HepG2 (cell line): Measurements from ENCODE around the gene RGS6. TPM values are rescaled to one million over a fixed set of nuclear protein-coding genes. Genes with fewer than 3 reads are reported as not detected.

Experiments
- ATAC-seq: fragments of 200-7000 bp; cut with Tn5 transposase; 3 replicates; pipeline ENCODE4 v1.9.1; 2020; ENCODE audit warnings: mild to moderate bottlenecking, moderate library complexity
- BruUV-seq: library from RNA; stranded (reverse); fragments of 400-500 nt; replicated peaks from 2 replicates; lab custom pipeline; 2021; lab: Mats Ljungman, UMichigan
- CTCF ChIA-PET: fragments of 300-600 bp; formaldehyde crosslinking; extraction: SDS; loops from one replicate; lab custom pipeline; 2021; ENCODE audit warnings: low total read pairs, inconsistent platforms, low intra/inter-chr PET ratio; lab: Yijun Ruan, JAX
- POLR2A ChIA-PET: fragments of 350-600 bp; sonication (Branson Sonifier 250); formaldehyde crosslinking; loops from one replicate; lab custom pipeline; 2020; ENCODE audit warnings: antibody characterized with exemption, inconsistent platforms; lab: Yijun Ruan, JAX
- DNase-seq: peaks from one replicate; pipeline ENCODE4 v3.0.0-alpha.2; 2015; ENCODE audit warnings: low spot score
- FAIRE-seq: peaks from 3 replicates; lab custom pipeline; 2011; peaks lifted over from hg19 to GRCh38; lab: Jason Lieb, UNC
- H2AFZ ChIP-seq: one replicate; pipeline ENCODE4 v1.6.1; 2011; ENCODE audit warnings: low read length, inconsistent platforms
- H3K27ac ChIP-seq: fragments of 300-600 bp; 3 replicates; pipeline ENCODE4 v1.8.0; 2011; ENCODE audit warnings: mixed run types, mild to moderate bottlenecking, mixed read lengths, low read length, inconsistent platforms; ENCODE audit not compliant: insufficient read depth; ENCODE audit errors: extremely low read length
- H3K27me3 ChIP-seq, 2 experiments: fragments of 200-600 bp in 1 of 2; 2 replicates in 1 of 2; 3 replicates in 1 of 2; pipeline versions ENCODE4 v1.6.0 to v1.8.0; 2011; ENCODE audit warnings: low read length in 2 of 2, mild to moderate bottlenecking in 2 of 2, moderate library complexity in 2 of 2, inconsistent platforms in 1 of 2; ENCODE audit not compliant: insufficient read depth in 2 of 2, control insufficient read depth in 1 of 2
- H3K36me3 ChIP-seq, 2 experiments: fragments of 200-600 bp in 1 of 2; replicated peaks in 1 of 2; 2 replicates in 1 of 2; 3 replicates in 1 of 2; pipeline versions ENCODE4 v1.5.1 to v1.8.0; 2011; ENCODE audit warnings: low read length in 2 of 2, inconsistent platforms in 1 of 2; ENCODE audit not compliant: insufficient read depth in 2 of 2, control insufficient read depth in 1 of 2
- H3K4me1 ChIP-seq: 2 replicates; pipeline ENCODE4 v1.5.1; 2012; ENCODE audit warnings: low read length, inconsistent platforms; ENCODE audit not compliant: insufficient read depth
- H3K4me2 ChIP-seq: 2 replicates; pipeline ENCODE4 v1.6.0; 2011; ENCODE audit warnings: low read depth, low read length, inconsistent platforms
- H3K4me3 ChIP-seq, 3 experiments: fragments of 200-600 bp in 1 of 3; sonication (generic), shearing (Covaris generic) in 1 of 3; replicated peaks in 1 of 3; 2 replicates each; pipeline ENCODE4 v1.5.1; 2011 to 2016; ENCODE audit warnings: low read length in 3 of 3, inconsistent platforms in 2 of 3, low read depth in 2 of 3, mild to moderate bottlenecking in 2 of 3, control low read depth in 1 of 3, mixed read lengths in 1 of 3; ENCODE audit not compliant: insufficient read depth in 1 of 3
- H3K79me2 ChIP-seq: one replicate; pipeline ENCODE4 v1.6.1; 2011; ENCODE audit warnings: low read length, inconsistent platforms; ENCODE audit not compliant: insufficient read depth
- H3K9ac ChIP-seq: 2 replicates; pipeline ENCODE4 v1.6.0; 2011; ENCODE audit warnings: mild to moderate bottlenecking, low read depth, low read length, inconsistent platforms; ENCODE audit not compliant: insufficient read depth
- H3K9me3 ChIP-seq: 2 replicates; pipeline ENCODE4 v1.5.1; 2012; ENCODE audit warnings: mild to moderate bottlenecking, low read length
- H4K20me1 ChIP-seq: 2 replicates; pipeline ENCODE4 v1.6.0; 2011; ENCODE audit warnings: inconsistent platforms, mild to moderate bottlenecking, low read length, moderate library complexity; ENCODE audit not compliant: insufficient read depth
- ETV6 ChIP-seq: sonication (generic); formaldehyde crosslinking; conservative IDR thresholded peaks from 2 replicates; pipeline ENCODE4 v1.4.0; 2020; ENCODE audit warnings: missing genetic modification reagents
- MZF1 ChIP-seq: sonication (generic); formaldehyde crosslinking; IDR thresholded peaks from 2 replicates; pipeline ENCODE4 v1.8.1; 2023; ENCODE audit warnings: mild to moderate bottlenecking, missing genetic modification reagents, borderline replicate concordance
- PHF5A ChIP-seq: IDR thresholded peaks from one replicate; pipeline ENCODE4 v1.6.1; 2018; ENCODE audit warnings: low read depth, missing genetic modification reagents; ENCODE audit not compliant: unreplicated experiment
- POLR2AphosphoS5 ChIP-seq: IDR thresholded peaks from 2 replicates; pipeline ENCODE4 v1.6.1; 2012; ENCODE audit warnings: low read depth, low read length
- RFX3 ChIP-seq: IDR thresholded peaks from 2 replicates; pipeline ENCODE4 v1.6.1; 2016; ENCODE audit warnings: missing biosample characterization, missing genetic modification reagents
- ZNF292 ChIP-seq: sonication (generic); formaldehyde crosslinking; IDR thresholded peaks from 2 replicates; pipeline ENCODE4 v1.8.1; 2022; ENCODE audit warnings: mild to moderate bottlenecking, low read depth, missing genetic modification reagents, borderline replicate concordance
- ZNF546 ChIP-seq: sonication (generic); formaldehyde crosslinking; conservative IDR thresholded peaks from 2 replicates; pipeline ENCODE4 v1.8.1; 2023; ENCODE audit warnings: mild to moderate bottlenecking, missing genetic modification reagents
- ZNF563 ChIP-seq: sonication (generic); formaldehyde crosslinking; IDR thresholded peaks from 2 replicates; pipeline ENCODE4 v1.8.0; 2022; ENCODE audit warnings: mild to moderate bottlenecking, moderate library complexity, missing genetic modification reagents
- ZNF878 ChIP-seq: sonication (generic); formaldehyde crosslinking; IDR thresholded peaks from 2 replicates; pipeline ENCODE4 v1.8.1; 2023; ENCODE audit warnings: mild to moderate bottlenecking, missing genetic modification reagents, moderate library complexity
- WGBS: methylation state at CpG from one replicate; pipeline ENCODE4 v1.1.6; 2017; ENCODE audit warnings: low lambda C conversion rate; 5-methylcytosine and 5-hydroxymethylcytosine counted together
- in situ Hi-C: cut with HindIII; loops from 2 replicates; pipeline ENCODE4 v1.10.0; 2017; ENCODE audit warnings: low pct_unique_long_range_greater_than_20kb; ENCODE audit not compliant: extremely low pct_ligation_motif_present
- intact Hi-C: fragments of 100-400 bp; cut with micrococcal nuclease; formaldehyde crosslinking; loops from one replicate; pipeline ENCODE4 v1.10.0; 2022; ENCODE audit not compliant: unreplicated experiment
- polyA plus RNA-seq, 8 experiments: library from polyadenylated mRNA; depleted of rRNA in 3 of 8; stranded (reverse) in 7 of 8; unstranded in 1 of 8; fragments of >200 nt; fragmentation: Illumina TruSeq in 4 of 8; extraction: Trizol in 4 of 8; gene quantifications; 2 replicates each; pipeline versions ENCODE4 v1.2.1 to v1.2.3, GENCODE V29; 2011 to 2016; ENCODE audit warnings: low read depth in 4 of 8, missing spikeins in 1 of 8, mixed read lengths in 1 of 8; ENCODE audit not compliant: insufficient read depth in 1 of 8
- total RNA-seq, 5 experiments: library from RNA; depleted of rRNA; stranded (reverse); fragments of >200 nt; fragmentation: Illumina TruSeq; extraction: Trizol; gene quantifications; 2 replicates each; pipeline ENCODE4 v1.2.3, GENCODE V29; 2016; ENCODE audit warnings: low read depth in 1 of 5
- TF ChIP-seq, protein P1 (sequence below): sonication (generic); formaldehyde crosslinking; IDR thresholded peaks from 2 replicates; pipeline ENCODE4 v1.4.0; 2020; ENCODE audit warnings: missing genetic modification reagents, borderline replicate concordance
- TF ChIP-seq, protein P2 (sequence below): sonication (generic); formaldehyde crosslinking; IDR thresholded peaks from 2 replicates; pipeline ENCODE4 v1.5.1; 2020; ENCODE audit warnings: mild to moderate bottlenecking, missing genetic modification reagents
- TF ChIP-seq, protein P3 (sequence below): sonication (generic); formaldehyde crosslinking; IDR thresholded peaks from 2 replicates; pipeline ENCODE4 v1.8.1; 2023; ENCODE audit warnings: missing genetic modification reagents, mild to moderate bottlenecking, borderline replicate concordance
- TF ChIP-seq, protein P4 (sequence below): IDR thresholded peaks from 2 replicates; pipeline ENCODE4 v1.6.1; 2016; ENCODE audit warnings: missing genetic modification reagents, missing compliant biosample characterization

Gene RGS6
- total and polyA plus RNA-seq, 2 of the 13 experiments (the other 11 are each of a cell fraction or from before 2014, with no cell fraction given), result not detected

DNA sequence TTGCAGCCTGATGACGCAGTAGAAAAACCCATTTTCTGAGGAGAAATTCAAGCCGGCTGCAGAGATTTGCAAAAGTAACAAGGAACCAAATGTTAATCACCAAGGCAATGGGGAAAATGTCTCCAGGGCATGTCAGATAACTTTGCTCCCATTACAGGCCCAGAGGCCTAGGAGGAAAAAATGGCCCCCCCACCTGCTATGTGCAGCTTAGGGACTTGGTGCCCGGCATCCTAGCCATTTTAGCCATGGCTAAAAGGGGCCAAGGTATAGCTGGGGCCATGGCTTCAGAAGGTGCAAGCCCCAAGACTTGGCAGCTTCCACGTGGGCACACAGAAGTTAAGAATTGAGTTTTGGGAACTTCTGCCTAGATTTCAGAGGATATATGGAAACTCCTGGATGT lies 351.9 kb downstream of the RGS6 start:
- Histone ChIP-seq H4K20me1 (no peaks in the 10 kb centered on the region), H3K27ac (no peak overlapping the region), H2AFZ (no peak overlapping the region), H3K9ac (no peak overlapping the region), H3K27me3 (no peaks in the 10 kb centered on the region), H3K79me2 (no peaks in the 10 kb centered on the region), H3K4me1 (no peaks in the 10 kb centered on the region), H3K4me3 (no peak overlapping the region), H3K4me2 (no peak overlapping the region), H3K9me3 (peaks cover 47% of the 10 kb centered on the region), H3K36me3 (no peaks in the 10 kb centered on the region)
- no peak for ATAC-seq
- in situ Hi-C loops, result no loop called here
- no peak for DNase-seq
- intact Hi-C loops, result no loop called here
- TF ChIP-seq POLR2AphosphoS5 (no peak), ZNF292 (no peak), PHF5A (CRISPR knock-in tag) (no peak)
- WGBS, result 47% methylated on average over 3 of the region's 4 CpGs
- POLR2A ChIA-PET, result no interaction called here
- CTCF ChIA-PET, result no interaction called here
- no TSS peak for BruUV-seq
- no peak for FAIRE-seq

DNA sequence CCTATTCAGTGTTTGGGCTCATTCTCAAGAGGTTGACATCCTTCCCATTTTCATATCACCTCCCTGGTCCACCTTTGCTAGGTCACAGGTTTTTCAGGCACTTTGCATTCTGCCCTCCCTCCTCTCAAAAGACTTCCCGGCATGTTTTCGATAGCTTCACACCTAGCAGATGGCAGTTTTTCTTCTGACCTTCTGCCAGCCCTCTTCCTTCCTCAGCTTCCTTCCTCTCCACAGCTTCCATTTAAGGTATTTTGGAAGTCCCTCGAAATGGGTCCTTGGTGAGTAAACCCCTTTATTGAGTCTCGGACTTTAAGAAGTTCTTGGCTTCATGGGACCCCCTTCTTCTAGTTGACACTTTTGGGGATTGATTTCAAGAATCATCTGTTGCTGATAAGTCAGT lies 358.0 kb downstream of the RGS6 start:
- WGBS, result 1% methylated on average over 4 of the region's 4 CpGs
- Histone ChIP-seq H3K4me2 (no peak overlapping the region), H3K4me1 (no peaks in the 10 kb centered on the region), H3K4me3 (no peak overlapping the region), H3K27me3 (peaks cover 0 to 4% of the 10 kb centered on the region in 2 experiments; a peak in 1 of 5 replicates), H3K79me2 (no peaks in the 10 kb centered on the region), H4K20me1 (no peaks in the 10 kb centered on the region), H2AFZ (no peak overlapping the region), H3K27ac (no peak overlapping the region), H3K9me3 (peaks cover 19% of the 10 kb centered on the region; the same call in 1 of the 2 replicates), H3K36me3 (no peaks in the 10 kb centered on the region), H3K9ac (no peak overlapping the region)
- ChIA-PET CTCF (no interaction called here), POLR2A (no interaction called here)
- FAIRE-seq (no peak), ATAC-seq (no peak), DNase-seq (no peak)
- intact Hi-C loops (no loop called here), in situ Hi-C loops (no loop called here)
- no TSS peak for BruUV-seq
- TF ChIP-seq MZF1 (CRISPR knock-in tag), result no peak
- TF ChIP-seq ZNF563 (CRISPR knock-in tag), result no peak
- TF ChIP-seq, protein P1, sequence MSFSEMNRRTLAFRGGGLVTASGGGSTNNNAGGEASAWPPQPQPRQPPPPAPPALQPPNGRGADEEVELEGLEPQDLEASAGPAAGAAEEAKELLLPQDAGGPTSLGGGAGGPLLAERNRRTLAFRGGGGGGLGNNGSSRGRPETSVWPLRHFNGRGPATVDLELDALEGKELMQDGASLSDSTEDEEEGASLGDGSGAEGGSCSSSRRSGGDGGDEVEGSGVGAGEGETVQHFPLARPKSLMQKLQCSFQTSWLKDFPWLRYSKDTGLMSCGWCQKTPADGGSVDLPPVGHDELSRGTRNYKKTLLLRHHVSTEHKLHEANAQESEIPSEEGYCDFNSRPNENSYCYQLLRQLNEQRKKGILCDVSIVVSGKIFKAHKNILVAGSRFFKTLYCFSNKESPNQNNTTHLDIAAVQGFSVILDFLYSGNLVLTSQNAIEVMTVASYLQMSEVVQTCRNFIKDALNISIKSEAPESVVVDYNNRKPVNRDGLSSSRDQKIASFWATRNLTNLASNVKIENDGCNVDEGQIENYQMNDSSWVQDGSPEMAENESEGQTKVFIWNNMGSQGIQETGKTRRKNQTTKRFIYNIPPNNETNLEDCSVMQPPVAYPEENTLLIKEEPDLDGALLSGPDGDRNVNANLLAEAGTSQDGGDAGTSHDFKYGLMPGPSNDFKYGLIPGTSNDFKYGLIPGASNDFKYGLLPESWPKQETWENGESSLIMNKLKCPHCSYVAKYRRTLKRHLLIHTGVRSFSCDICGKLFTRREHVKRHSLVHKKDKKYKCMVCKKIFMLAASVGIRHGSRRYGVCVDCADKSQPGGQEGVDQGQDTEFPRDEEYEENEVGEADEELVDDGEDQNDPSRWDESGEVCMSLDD (CRISPR knock-in tag), result no peak
- TF ChIP-seq ZNF878 (CRISPR knock-in tag), result no peak
- TF ChIP-seq ETV6, result no peak
- TF ChIP-seq ZNF546 (CRISPR knock-in tag), result no peak
- no peak for TF ChIP-seq RFX3
- TF ChIP-seq, protein P2, sequence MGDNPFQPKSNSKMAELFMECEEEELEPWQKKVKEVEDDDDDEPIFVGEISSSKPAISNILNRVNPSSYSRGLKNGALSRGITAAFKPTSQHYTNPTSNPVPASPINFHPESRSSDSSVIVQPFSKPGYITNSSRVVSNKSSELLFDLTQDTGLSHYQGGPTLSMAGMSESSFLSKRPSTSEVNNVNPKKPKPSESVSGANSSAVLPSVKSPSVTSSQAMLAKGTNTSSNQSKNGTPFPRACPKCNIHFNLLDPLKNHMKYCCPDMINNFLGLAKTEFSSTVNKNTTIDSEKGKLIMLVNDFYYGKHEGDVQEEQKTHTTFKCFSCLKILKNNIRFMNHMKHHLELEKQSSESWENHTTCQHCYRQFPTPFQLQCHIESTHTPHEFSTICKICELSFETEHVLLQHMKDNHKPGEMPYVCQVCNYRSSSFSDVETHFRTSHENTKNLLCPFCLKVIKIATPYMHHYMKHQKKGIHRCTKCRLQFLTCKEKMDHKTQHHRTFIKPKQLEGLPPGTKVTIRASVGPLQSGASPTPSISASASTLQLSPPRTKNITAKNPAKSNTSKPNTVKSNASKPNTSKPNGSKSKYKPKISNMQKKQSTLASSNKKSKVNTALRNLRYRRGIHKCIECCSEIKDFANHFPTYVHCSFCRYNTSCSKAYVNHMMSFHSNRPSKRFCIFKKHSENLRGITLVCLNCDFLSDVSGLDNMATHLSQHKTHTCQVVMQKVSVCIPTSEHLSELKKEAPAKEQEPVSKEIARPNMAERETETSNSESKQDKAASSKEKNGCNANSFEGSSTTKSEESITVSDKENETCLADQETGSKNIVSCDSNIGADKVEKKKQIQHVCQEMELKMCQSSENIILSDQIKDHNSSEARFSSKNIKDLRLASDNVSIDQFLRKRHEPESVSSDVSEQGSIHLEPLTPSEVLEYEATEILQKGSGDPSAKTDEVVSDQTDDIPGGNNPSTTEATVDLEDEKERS, result no peak
- TF ChIP-seq, protein P3, sequence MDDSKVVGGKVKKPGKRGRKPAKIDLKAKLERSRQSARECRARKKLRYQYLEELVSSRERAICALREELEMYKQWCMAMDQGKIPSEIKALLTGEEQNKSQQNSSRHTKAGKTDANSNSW (CRISPR knock-in tag), result no peak
- TF ChIP-seq, protein P4, sequence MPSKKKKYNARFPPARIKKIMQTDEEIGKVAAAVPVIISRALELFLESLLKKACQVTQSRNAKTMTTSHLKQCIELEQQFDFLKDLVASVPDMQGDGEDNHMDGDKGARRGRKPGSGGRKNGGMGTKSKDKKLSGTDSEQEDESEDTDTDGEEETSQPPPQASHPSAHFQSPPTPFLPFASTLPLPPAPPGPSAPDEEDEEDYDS, result no peak
